Stimulated activated CD4-positive, alpha-beta T cell treated with anti-CD3 and anti-CD28 coated beads, Interleukin-15, amount 100 ng/mL, for 48 hours (primary cell): ENCODE results near the gene RTP2.

ENCODE experiments used
- DNase-seq, 2 donors: peaks; one replicate each; pipeline ENCODE4 v3.0.0-alpha.2; 2020; ENCODE audit warnings: low read depth in 2 of 2

The RTP2 gene, protein sequence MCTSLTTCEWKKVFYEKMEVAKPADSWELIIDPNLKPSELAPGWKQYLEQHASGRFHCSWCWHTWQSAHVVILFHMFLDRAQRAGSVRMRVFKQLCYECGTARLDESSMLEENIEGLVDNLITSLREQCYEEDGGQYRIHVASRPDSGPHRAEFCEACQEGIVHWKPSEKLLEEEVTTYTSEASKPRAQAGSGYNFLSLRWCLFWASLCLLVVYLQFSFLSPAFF

DNA sequence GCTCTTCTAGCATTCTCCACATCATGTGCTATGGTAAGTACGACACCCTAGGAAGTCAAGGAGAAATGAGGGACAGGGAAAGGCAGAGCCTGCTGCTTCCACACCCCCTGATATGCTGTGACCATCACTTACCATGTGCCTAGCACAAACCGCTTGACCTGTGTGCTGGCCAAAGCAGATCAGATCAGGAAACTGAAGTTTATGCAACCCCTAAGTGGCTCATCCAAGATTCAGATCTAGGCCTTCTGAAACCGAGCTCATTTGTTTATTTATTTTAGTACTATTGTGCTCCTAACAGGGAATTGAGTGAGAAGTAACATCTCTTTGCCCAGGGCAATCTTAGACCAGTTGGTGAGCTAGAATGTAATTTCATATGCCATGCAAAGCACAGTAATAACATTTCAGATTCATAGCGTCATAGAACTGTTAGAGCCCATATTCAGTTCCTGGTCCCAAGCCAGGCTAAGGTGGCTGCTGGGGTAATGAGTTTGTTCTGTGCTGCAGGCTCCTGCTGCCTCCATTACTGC lies at the start of gene RTP2:
Gene RTP2 (minus strand): TSS at position 51 of the 527 bp plus-strand sequence. CDS start 429 bp downstream, outside the sequence.
- DNase-seq: no peak

DNA sequence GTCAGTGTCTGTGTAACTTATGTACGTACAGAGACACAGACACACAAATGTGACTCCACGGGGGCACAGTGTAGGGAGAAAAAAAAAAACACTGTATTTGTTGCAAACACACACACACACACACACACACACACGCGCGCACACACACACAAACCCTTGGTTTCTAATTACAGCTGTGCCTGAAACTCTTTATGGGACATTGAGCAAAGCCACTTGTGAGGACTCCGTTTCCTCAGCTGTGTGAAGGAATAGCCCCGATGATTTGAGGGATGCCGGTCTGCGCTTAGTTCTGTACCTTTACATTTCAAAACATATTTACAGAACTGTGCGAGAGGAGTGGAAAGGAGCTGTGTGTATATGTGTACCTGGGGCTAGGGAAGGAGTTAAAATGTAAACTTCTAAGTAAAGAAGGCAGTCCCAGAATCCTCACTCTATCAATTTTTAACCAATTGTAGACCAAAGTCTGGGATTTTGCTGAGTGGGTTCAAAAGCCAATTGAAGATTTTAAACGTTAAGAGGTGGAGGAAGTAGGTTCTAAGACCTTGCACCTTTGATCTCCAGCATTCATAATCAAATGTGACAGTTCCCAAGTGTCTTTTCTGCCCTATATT lies 48.3 kb upstream of the RTP2 start:
- DNase-seq: no peak

DNA sequence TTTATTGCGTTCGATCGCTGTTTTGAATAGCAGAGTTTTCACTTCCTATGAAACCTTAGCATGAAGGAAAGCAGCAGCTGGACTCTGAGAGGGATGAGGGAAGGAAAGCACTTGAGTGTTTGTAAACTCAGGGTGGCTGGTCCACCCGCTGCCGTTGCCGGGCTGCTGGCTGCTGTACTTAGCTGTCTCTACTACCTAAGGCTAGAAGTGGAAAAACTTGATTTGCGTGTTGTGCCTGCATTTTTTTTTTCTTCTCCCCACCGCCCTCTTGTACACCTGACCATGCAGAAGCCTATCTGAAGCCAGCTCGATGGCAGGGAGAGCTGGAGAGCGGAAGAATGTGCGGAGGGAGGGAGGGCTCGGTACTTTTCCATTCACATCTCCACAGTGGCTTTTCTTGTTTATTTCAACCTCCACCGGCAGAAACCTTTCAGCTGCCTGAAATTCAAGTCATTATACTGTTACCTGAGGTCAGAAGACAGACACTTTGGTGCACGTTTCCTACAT lies 47.7 kb upstream of the RTP2 start:
- no peak for DNase-seq

DNA sequence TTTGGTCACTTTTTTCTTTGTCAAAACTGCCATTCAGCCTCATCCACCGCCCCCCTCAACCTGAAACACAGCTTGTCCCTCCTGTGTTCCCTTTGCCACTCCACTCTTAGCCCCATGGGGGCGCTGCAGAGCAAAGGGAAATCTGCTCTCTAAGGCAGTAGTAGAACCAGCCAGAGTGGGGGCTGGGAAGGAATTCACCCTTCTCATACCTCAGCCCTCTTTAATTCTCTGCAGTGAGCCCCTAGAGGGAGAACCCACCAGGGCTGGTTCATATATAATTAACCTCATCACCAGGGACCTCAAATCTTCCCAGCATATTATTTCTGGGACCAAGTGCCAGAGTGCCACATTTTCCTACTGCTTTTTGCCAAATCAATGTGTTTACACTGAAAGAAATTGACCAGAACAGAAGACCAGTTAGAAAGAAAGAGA lies 45.7 kb upstream of the RTP2 start:
- peak; percentile 85 to 91 for DNase-seq

DNA sequence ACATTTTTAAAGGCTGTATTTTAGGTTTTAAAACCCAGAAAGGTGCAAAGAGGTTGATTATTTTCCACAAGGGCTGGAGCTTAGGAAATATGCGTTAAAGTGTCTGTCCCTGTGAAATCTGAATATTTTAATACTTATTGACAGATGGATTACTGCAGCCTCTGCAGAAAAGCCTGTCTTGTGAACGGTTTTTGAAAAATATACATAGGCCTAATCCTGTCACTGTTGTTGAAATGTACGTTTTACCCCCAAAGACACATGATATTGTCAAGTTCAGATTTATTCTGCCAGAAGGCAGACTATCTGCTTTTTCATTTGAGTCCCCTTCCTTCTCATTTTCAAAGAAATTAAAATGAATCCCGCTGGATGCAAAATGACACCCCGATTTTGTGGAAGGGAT lies 45.1 kb upstream of the RTP2 start:
- DNase-seq: no peak

DNA sequence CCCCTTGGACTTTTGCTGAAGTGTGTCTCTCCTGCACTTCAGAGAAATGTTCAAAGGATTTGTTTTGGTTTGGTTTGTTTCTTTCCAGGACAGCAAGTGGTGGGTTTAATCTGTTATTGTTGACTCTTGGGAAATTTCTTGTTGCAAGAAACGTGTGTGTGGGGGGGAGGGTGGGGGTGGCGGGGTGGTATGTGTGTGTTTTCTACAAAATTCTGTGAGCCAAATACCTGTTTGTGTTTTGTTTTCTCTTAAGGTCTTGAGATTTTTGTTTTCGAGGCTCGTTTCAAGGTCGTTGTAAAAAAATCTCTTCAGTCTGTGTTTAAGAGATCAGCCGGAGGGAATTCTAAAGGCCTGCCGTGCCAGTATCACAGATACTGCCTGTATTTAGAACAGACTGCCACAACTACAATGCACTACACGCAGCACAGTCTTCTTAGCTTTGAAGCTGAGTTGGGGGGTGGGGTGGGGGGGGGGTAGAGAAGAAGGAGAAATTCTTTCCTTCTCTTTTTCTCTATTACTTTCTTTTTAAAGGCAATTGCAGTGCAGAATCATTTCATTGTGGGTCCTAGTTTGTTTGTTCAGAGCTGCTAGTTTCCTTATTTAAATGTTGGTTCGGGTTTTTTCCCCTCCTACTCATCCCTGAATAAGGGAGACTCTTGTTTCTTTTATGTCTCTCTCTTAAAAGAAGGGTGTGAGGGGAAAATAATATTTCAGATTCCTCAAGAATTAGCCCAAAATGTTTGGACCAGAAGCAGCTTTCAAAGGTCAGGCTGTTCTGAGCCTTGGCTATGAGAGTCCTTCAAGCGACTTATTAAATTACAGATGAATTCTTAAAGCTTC lies 44.3 kb upstream of the RTP2 start:
- no peak for DNase-seq

DNA sequence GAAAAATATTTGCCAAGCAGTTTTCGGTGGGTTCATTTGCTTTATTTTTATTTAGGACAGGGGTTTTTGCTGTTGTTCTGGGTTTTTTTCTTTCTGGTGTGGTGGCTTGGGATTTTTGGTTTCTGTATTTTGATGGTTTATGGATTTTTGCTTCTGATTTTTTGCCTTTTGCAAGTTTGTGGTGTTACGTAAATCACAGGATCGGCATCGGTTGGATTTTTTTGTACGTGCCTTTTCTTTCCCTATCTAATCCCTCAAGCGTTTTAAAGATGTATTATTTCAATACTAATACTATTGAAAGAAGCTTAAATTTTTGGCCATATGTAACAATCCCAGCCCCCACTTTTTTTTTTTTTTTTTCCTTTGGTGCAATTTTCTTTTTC lies 43.7 kb upstream of the RTP2 start:
- no peak for DNase-seq

DNA sequence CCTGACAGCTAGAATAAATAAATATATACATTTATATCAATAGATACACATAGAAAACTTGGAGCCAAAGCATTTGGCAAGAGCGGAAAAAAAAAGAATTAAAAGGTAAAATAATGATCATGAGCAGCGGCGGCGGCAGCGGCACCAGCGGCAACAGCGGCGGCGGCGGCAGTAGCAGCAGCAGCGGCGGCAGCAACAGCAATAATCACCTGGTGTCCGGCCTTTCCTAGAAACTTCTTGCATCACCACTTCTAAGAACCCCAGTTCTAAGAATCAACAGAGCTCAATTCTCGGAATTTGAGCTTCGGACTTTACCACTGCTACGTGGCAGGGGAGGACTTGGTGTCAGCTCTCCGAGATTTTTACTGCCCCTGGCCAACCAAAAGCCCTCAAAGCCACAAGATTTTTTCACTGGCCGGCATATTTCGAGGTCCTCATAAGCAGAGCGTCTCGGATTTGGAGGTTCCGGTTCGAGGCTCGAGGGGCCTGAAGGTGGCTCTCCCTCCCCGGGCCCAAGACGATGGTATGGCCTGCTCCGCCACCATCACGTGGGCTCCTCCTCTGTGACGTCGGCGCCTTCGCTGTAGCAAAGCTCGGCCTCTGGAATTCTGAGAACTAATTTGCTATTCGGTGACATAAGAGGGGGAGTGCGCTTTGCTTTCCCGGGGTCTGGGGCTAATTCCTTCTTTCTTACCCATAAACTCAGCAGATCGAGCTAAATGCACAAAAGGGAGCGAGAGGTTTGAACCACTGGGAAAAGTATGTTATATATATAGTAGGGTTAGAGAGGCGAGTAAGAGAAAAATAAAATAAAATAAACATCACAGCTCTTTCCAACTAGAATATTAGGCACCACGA lies 43.1 kb upstream of the RTP2 start, which contains the start of gene BCL6:
Gene BCL6 (minus strand): TSS at position 268 of the 858 bp plus-strand sequence. CDS start 11,775 bp downstream, outside the sequence.
- DNase-seq: peak; percentile 83 to 85

DNA sequence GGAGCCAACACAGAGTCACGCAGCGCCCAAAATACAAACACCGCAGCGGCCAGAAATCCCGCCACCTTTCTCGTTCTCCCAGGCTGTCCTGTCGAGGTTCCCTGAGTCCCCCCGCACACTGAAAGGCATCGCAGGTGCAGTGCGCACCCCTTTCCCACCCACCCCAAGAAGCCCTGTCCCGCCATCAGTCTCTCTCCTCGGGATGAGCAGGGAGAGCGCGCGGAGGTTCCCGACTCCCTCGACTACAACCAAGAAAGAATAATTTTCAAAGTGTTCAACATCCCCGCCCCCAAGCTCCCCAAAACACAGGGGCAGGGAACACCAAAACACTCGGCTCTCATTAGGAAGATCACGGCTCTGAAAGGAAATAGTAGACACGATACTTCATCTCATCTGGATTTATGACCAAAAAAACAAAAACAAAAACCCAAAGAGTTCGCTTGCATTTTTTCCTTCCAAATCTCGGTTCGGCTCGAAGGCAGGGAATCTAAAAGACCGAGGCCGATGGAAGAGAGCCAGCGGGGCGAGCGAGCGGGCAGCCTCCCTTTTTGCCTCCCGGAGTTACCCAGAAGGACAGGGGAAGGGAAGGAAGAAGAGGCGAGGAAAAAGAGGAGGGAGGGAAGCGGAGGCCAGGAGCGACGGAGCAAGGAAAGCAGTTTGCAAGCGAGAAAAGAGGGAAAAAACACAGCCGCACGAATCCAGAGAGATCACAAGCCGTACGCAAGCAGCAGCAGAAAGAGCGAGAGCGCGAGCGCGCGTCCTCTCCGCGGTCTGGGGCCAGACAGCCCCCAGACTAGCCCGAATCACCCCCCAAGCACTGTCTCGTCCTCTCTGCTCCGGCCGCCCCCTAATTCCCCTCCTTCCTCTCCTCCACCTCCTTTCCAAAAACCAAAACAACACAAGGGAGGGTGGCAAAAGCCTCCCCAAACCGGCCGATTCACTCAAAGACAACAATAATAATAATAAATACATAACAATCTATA lies 42.1 kb upstream of the RTP2 start:
- peak; percentile 19 to 21 for DNase-seq

DNA sequence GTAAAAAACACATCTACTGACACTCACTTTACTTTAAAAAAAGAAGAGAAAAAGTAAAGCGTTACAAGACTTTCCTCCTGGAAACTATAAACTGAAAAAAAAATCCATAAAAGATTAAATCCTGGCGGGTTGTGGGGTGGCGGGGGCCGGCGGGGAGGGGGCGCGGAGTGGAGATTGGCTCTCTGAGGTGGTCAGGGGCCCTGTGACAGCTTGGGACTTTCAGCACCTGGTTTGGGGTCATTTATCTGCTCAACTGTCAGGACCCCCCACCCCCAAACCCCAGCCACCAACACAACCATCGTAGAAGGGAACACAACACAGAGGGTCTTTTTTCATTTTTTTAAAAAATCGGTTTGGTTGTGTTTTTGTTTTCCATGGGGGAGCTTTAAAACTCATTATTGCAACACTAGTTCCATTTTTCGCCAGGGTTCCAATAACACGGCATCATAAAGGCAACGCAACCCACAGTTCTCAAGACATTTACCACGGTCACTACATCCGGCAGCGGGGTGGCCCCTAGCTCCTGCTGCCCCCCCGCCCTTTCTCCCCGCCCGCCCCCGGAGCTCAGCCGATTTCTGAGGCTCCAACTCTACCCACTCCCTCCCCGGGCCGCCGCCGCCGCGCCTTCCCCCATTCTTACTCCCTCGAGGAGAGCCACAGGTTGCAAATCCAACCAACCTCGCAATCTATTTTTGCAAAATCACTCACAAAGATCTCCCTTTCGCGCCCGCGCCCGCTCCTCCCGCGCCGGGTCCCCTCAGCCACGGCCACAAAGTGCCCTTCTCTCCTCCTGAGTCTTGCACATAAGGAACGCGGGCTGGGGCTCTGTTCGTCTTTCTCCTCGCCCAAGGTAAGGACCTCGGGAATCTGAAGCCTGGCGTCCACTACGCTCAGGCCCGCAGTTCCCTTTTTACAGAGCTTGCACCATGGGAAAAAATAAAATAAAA lies 41.1 kb upstream of the RTP2 start:
- peak; percentile 50 to 57 for DNase-seq

DNA sequence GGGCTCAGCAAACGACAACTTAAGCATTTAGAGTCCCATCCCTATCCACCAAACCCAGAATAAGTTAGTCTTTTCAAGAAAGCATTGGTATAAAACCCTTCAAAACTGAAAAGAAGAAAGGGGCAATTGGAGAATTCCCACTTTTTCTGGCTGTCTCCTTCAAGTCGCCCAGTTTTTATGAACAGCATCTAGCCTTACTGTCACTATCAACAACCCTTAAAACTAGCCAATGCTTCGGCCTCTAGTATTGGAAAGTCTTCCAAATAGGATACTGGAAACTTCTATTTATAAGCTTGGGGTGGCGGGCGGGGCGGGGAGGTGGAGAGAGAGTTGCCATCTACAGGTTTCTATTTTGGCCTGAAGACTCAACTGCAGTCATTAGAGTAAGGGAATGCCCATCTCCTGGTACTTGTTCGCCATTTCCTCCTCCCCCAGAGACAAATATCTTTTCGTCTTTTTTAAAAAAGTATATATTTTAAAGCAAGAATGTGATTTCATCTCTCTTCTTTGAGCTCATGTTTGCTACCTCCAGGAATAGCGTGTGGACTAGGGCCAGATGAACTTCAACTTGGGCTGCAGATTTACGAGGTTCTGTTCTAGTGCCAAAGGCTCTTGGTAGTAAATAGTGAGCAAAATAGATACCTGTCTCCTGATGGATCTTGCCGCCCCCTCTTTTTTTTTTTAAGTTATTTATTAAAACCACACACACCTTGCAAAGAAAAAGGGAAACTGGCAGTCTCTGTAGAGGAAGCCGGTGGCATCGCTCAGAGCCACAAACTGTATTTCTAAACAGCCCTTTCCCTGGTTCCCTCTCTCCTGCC lies 40.2 kb upstream of the RTP2 start:
- no peak for DNase-seq

DNA sequence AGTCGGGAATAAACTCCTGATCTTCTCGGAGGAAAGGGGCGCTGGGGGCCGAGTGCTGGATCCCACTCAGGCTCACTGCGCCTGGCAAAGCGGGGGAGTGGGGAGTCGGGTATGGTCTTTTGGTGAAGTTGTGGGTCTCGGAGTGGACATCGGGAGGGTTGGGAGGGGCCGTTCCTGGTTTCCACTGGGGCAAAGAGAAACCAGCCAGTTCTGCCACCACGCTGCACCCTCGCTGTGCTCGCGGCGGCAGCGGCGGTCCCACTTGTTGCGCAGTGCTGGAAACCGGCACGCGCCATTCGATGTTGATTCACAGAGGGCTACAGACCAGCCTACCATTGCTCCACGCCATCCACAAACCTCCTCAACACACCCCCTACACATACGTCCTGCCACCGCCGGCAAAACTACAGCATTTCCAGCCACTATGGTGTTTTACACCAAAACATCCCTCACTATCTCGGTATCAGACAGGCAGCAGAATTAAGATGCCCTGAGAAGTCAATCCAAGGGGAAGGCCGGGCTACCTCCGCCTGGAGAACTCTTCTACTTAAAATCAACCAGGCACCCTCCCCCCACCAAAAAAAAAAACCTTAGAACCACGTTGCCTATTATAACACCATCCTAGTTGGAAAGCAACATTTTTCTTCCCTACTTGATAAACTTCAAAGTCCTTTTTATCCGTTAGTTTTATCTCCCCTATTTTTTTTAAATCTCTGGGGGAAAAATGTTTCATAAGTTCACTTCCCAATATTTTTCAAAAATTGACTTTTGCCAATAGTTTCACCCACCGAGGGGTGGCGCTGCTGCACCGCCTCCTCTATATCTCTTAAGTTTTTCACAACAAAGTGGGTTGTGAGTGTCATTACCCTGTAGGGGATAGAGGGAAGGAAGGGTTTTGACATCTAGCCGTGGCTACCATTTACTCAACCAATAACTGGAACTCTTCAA lies 39.3 kb upstream of the RTP2 start:
- peak; percentile 63 to 69 for DNase-seq

DNA sequence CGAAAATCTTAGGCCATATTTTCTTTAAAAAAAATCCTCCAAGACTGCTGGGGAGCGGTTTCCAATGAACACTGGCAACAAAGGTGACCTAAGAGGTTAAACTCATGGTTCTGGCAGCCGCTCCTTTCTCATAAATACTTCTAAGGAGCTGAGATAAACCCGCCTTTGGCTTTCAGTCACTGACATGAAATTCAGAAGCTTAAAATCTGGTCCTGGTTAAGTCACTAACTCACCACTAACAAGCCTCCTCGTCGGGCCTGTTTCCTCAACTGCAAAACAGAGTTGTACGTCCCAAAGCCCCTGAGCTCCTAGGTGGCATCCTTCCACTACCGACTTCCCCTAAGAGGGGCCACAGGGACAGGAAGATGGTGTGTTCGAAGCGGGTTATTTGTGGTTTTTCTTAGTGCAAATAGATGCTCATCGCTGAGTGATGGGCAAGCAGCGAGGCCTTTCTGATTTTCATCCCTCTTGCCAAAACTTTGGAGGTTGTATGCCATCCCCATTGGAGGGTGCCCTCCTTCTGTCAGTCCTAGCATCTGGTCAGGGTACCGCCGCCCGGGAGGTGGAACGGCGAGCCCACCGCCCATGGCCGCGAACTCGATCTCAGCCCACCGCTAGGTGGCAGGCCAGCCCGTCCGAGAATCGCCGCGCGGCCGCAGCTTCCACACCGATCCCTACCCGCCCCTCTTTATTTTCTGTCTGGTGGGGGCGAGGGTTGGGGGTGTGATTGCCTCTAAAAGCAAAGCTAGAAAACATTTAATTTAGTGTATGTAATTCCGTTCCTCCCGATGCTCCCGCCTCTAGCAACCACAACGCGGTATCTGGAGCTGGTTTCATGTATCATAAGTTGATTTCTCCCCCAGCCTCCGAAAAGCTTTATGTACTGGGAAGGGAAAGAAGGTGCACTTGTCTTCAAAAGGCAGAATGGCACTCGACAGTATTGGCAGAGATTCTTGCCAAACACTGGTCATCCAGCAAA lies 38.4 kb upstream of the RTP2 start:
- DNase-seq: peak; percentile 52 to 61

DNA sequence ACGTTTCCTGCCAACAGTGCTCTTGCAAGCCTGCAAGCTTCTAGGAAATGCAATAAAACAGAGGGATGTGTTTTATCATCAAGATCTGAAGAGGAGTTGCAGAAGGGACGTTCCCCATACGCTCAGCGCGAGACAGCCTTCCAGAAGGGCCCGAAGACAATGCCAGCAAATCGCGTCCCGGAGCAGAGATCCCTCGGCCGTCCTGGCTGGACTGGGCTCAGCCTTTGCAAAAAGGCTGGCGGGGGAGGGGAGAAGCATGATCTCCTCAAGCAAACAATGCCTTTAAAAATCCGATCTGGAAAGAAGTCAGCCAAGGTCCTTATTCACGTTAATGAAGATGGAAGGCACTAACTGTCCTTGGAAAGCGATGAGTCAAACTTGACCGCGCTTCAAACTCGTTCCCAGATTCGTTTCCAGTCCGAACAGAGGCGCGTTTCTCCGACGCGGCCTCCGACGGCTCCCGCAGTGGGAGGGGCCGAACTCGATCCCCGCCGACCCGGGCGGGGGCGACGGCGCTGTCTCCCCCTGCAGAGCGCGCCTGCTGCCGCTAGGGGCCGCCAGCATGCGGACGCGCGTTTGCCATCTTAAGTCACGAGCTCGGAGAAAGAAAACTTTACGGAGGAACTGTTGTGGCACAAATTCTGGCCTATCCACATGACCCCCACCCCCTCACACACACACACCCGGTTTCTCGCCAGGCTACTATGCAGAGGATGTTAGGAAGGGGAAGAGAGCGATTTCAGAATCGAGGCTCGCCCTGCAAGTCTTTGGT lies 37.4 kb upstream of the RTP2 start:
- peak; percentile 55 to 76 for DNase-seq

DNA sequence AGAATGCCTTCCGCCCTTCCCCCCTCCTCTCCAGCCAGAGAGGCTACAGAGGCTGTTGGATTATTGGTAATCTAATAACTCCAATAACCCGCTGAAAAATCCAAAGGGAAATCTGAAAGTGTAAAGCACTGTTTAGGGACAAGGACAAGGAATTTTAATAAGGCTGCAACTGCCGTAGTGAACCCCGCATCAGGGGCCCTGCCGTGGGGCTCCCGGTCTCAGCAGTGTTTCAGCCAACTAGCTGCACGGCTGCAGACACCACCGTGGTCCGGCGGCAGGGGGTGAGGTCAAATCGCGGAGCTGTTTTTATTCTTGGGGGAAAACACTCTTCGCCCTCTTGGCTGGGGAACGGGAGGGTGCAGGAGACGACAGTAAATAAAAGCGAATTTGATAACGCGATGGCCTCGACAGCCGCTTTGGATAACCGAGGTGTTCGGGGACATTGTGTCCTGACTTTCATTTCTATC lies 36.8 kb upstream of the RTP2 start:
- peak; percentile 17 to 18 for DNase-seq
